Esophagus squamous epithelium (tissue), 5 donors: ENCODE measurements around the gene RAB24. TPM values are rescaled to one million over a fixed set of nuclear protein-coding genes. Genes with fewer than 3 reads are reported as not detected.

Source experiments
- DNase-seq: peaks from one replicate; lab custom pipeline; 2025; lab: John Stamatoyannopoulos, UW
- H3K27ac ChIP-seq, 4 donors: fragments of 200-600 bp; sonication (generic); one replicate each; pipeline ENCODE4 v1.5.1; 2016 to 2019; ENCODE audit warnings: mild to moderate bottlenecking in 1 of 4
- H3K27me3 ChIP-seq, 4 donors: fragments of 200-600 bp; sonication (generic); 1 replicate in 3 of 4; 2 replicates in 1 of 4; pipeline versions ENCODE4 v1.5.1 to v1.6.0; 2017 to 2021; ENCODE audit warnings: antibody characterized with exemption in 1 of 4
- H3K36me3 ChIP-seq, 3 donors: fragments of 200-600 bp; sonication (generic); one replicate each; pipeline ENCODE4 v1.5.1; 2016 to 2019
- H3K4me1 ChIP-seq, 3 donors: fragments of 200-600 bp; sonication (generic); one replicate each; pipeline ENCODE4 v1.5.1; 2017 to 2019
- H3K4me3 ChIP-seq, 4 donors: fragments of 200-600 bp; sonication (generic); 1 replicate in 3 of 4; 2 replicates in 1 of 4; pipeline ENCODE4 v1.5.1; 2016 to 2019; ENCODE audit warnings: mild to moderate bottlenecking in 2 of 4, moderate library complexity in 1 of 4
- H3K9me3 ChIP-seq, 3 donors: fragments of 200-600 bp; sonication (generic); one replicate each; pipeline ENCODE4 v1.5.1; 2016 to 2019
- POLR2A ChIP-seq, 4 donors: fragments of 450-650 bp; IDR thresholded peaks; one replicate each; pipeline ENCODE4 v1.6.1; 2017; ENCODE audit warnings: antibody characterized with exemption in 4 of 4, mild to moderate bottlenecking in 4 of 4, moderate library complexity in 3 of 4
- WGBS, 2 donors: methylation state at CpG; one replicate each; pipeline ENCODE4 v1.1.5; 2018; 5-methylcytosine and 5-hydroxymethylcytosine counted together
- intact Hi-C: fragments of 100-400 bp; cut with DNase I; formaldehyde crosslinking; loops from one replicate; pipeline ENCODE4 v1.15.0; 2022
- total RNA-seq, 4 donors: library from RNA; depleted of rRNA; stranded (reverse); fragments of >200 nt; gene quantifications; one replicate each; pipeline ENCODE4 v1.1.0, GENCODE V29; 2016
- TF ChIP-seq, protein P1 (sequence below), 6 experiments: fragments of 450-650 bp in 4 of 6; fragments of 200-600 bp in 2 of 6; sonication (generic) in 2 of 6; IDR thresholded peaks; one replicate each; pipeline ENCODE4 v1.5.1; 2016 to 2019; ENCODE audit warnings: antibody characterized with exemption in 6 of 6, mild to moderate bottlenecking in 4 of 6, moderate library complexity in 4 of 6
- donor health status: DM: yes; HTN: yes; CAD: no.

Gene RAB24
- total RNA-seq = 10 to 100 TPM; 24.0 to 74.4 (median 49.8) TPM

DNA sequence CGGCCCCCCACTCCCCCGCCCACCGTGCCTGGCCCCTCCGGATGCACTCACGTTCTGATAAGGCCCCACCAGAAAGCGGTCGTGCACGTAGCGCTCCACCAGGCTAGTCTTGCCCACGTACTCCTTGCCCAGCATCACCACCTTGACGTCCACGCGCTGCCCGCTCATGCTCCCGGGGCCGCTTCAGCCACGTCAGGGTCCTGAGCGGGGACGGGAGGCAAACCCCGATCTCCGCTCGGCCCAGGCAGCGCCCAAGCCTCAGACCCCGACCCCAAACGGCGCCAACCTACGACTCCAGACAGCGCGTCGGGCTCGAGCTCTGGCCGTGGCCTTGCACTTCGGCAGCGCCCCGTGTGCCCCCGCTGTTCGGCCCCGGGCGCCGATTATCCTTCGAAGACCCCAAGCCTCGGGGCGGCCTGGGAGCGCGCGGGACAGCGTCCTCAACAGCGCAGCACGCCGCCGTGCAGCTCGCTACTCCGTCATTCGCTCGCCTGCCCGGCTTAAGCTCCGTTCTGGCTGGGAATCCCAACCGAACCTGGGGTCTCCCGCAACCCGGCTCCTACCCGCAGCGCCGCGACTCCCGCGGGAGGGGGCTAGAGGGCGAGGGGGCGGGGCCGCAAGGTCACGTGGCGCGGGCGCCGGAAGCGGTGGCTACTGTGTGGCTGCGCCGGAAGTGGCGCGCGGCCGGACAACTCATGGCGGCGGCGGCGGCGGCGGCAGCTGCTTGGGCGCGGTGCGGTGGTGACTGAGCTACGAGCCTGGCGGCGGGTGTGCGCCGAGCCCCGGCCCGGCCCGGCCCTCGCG lies at the start of gene RAB24, which contains the start of gene PRELID1:
Gene RAB24, minus strand, starts transcription at position 599 of the 804 bp plus-strand sequence. Its CDS starts 431 bp downstream, at position 168.
Gene PRELID1, plus strand, starts transcription at position 679 of the 804 bp plus-strand sequence. CDS start 187 bp downstream, outside the sequence.
- Histone ChIP-seq H3K9me3 (no peaks in the 10 kb centered on the region), H3K4me1 (peaks cover 58 to 85% (median 58%) of the 10 kb centered on the region in 3 donors), H3K27ac (peak within 1 kb of the TSS; percentile 90 to 98 (median 92)), H3K4me3 (peak within 1 kb of the TSS; percentile 76 to 100 (median 95)), H3K36me3 (peaks cover 5 to 45% (median 8%) of the 10 kb centered on the region in 3 donors), H3K27me3 (no peaks in the 10 kb centered on the region)
- 0% methylated on average over 4 of the region's 100 CpGs; no CpG with 5 or more reads in 1 of the 2 donors for WGBS, 2 donors
- DNase-seq = no peak
- intact Hi-C loops = no loop called here
- TF ChIP-seq, protein P1, sequence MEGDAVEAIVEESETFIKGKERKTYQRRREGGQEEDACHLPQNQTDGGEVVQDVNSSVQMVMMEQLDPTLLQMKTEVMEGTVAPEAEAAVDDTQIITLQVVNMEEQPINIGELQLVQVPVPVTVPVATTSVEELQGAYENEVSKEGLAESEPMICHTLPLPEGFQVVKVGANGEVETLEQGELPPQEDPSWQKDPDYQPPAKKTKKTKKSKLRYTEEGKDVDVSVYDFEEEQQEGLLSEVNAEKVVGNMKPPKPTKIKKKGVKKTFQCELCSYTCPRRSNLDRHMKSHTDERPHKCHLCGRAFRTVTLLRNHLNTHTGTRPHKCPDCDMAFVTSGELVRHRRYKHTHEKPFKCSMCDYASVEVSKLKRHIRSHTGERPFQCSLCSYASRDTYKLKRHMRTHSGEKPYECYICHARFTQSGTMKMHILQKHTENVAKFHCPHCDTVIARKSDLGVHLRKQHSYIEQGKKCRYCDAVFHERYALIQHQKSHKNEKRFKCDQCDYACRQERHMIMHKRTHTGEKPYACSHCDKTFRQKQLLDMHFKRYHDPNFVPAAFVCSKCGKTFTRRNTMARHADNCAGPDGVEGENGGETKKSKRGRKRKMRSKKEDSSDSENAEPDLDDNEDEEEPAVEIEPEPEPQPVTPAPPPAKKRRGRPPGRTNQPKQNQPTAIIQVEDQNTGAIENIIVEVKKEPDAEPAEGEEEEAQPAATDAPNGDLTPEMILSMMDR (IDR thresholded peaks at IDR 0.05) = peak in 2 of 6 experiments; percentile 15 to 25
- peak in 3 of 4 donors; percentile 55 to 79 (median 74) for TF ChIP-seq POLR2A (IDR thresholded peaks at IDR 0.05)

DNA sequence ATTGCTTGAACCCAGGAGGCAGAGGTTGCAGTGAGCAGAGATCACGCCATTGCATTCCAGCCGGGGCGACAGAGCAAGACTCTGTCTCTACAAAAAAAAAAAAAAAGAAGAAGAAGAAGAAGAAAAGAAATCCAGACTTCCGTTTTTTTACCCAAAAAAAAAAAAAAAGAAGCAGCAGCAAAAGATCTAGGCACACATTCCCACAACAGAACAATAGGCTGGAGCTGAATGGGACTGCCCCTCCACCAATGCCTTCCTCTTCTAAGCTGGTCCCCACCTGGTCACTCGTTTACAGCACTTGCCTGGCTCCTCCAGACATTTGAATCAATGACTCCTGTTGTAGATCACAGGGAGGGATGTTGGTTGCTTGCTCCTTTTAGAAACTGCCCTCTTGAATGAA lies 49.6 kb upstream of the RAB24 start:
- no peaks in the 10 kb centered on the region for H3K27me3 ChIP-seq
- no peaks in the 10 kb centered on the region for H3K9me3 ChIP-seq
- no peak overlapping the region for H3K4me3 ChIP-seq
- peaks cover 29 to 54% (median 38%) of the 10 kb centered on the region in 3 donors for H3K4me1 ChIP-seq
- DNase-seq = no peak
- intact Hi-C loops = no loop called here
- TF ChIP-seq POLR2A (IDR thresholded peaks at IDR 0.05) = no peak
- TF ChIP-seq, protein P1 (IDR thresholded peaks at IDR 0.05) = no peak
- no peak overlapping the region for H3K27ac ChIP-seq
- peaks cover 0 to 17% (median 0%) of the 10 kb centered on the region in 3 donors for H3K36me3 ChIP-seq
- 59 to 69% methylated on average over 2 to 4 of the region's 5 CpGs for WGBS, 2 donors

DNA sequence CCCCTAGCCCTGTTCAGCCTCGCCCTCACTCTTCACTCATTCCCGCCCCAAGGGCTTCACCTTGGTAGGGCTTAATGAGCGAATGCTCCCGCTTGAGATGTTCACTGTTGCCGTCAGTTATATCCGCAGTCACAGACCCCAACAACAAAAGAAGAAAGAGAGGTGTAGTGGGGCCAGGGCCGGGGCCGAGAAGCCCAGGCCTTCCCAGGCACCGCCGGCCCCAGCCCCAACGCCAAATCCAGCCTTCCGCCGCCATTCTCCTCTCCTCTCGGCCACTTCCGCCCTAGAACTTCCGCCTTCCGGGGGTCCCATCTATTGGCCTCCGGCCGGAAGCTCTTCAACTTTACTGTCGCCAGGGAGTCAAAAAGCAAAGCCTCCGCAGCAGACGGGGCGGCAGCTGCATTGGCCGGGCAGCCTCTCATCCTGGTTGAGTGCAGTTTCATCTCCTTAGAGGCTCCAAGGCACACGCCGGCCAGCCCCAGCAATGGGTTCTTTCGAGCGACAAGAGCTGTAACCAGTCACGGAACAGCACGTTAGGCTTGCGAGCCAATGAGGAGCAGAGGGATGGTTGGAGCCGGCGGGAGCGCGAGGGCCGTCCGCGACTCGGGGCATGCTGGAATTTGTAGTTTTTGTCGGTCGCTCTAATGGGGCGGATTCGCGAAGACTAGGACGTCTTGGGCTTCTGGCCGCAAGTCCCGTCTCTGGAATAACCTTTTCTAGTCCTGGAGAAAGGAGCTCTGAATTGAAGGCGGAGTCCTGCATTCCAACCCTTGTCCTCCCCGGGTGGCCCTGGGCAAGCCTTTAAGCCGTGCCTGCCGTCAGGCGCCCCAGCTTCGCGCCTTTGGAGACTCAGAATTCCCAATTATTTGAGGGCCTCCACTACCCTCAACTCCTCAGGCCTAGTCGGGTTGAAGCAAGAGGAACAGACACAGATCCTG lies 48.1 kb upstream of the RAB24 start, which contains the start of gene LMAN2:
Gene LMAN2, minus strand, starts transcription at position 277 of the 938 bp plus-strand sequence. Its CDS starts 21 bp downstream, at position 256.
- DNase-seq = peak; percentile 82
- H3K27me3 ChIP-seq = no peaks in the 10 kb centered on the region
- H3K4me3 ChIP-seq = peak within 1 kb of the TSS; percentile 57 to 90 (median 70)
- H3K36me3 ChIP-seq = peaks cover 0 to 32% (median 0%) of the 10 kb centered on the region in 3 donors
- peaks cover 34 to 54% (median 35%) of the 10 kb centered on the region in 3 donors for H3K4me1 ChIP-seq
- WGBS, 2 donors = 8 to 9% methylated on average over 20 to 25 of the region's 55 CpGs
- TF ChIP-seq, protein P1 (IDR thresholded peaks at IDR 0.05) = peak in 1 of 6 experiments; percentile 29
- TF ChIP-seq POLR2A (IDR thresholded peaks at IDR 0.05) = peak in 3 of 4 donors; percentile 30 to 65 (median 49)
- no peaks in the 10 kb centered on the region for H3K9me3 ChIP-seq
- peak within 1 kb of the TSS; percentile 88 to 96 (median 90) for H3K27ac ChIP-seq
- intact Hi-C loops = no loop called here

DNA sequence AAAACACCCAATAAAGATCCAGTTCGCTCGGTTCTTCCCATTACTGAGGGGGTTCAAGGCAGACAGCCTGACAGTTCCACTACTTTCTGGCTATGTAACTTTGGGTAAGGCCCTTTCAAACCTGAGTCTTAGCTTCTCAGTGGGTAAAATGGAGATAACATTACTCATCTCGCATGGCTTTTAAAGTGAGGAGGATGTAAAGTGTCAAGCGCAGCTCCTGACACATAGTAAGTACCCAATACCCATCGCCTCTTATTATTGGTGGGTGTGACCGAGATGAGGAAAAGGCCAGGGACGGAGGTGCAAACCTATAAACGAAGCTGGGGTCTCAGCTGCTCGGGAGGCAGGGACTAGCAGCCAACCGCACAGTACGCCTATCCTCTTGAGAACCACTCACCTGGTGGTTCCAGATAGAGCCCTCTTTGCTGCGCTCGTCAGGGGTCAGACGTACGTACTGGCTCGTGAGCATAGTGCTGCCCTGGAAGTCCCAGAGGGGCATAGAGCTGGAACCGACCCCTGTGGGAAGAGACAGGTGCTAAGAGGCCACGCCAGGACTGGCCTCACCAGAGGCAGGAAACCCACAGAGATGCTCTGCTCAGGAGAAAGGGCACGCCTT lies 47.4 kb upstream of the RAB24 start:
- no peak for TF ChIP-seq POLR2A (IDR thresholded peaks at IDR 0.05)
- TF ChIP-seq, protein P1 (IDR thresholded peaks at IDR 0.05) = no peak

More for the DNA sequence above, 47.4 kb upstream of the RAB24 start:
- WGBS, 2 donors = 13 to 23% methylated on average over 9 of the region's 19 CpGs
- no peaks in the 10 kb centered on the region for H3K9me3 ChIP-seq
- peak overlapping the region; percentile 88 to 96 (median 90) for H3K27ac ChIP-seq
- peak overlapping the region; percentile 57 to 90 (median 70) for H3K4me3 ChIP-seq
- no peaks in the 10 kb centered on the region for H3K27me3 ChIP-seq
- H3K4me1 ChIP-seq = peaks cover 36 to 60% (median 36%) of the 10 kb centered on the region in 3 donors
- peaks cover 0 to 39% (median 0%) of the 10 kb centered on the region in 3 donors for H3K36me3 ChIP-seq
- intact Hi-C loops = no loop called here
- DNase-seq = no peak
